GM06990 (cell line): ENCODE measurements around the gene RFX4.

Experiments
- DNase-seq: peaks from one replicate; pipeline ENCODE4 v3.0.0-alpha.2; 2011; ENCODE audit not compliant: insufficient read length; ENCODE audit errors: extremely low read depth
- H3K27me3 ChIP-seq: replicated peaks from 2 replicates; pipeline ENCODE4 v1.6.0; 2011; ENCODE audit warnings: low read length; ENCODE audit not compliant: control insufficient read depth, insufficient read depth
- H3K36me3 ChIP-seq: 2 replicates; pipeline ENCODE4 v1.5.1; 2011; ENCODE audit warnings: low read length; ENCODE audit not compliant: control insufficient read depth, insufficient read depth
- H3K4me3 ChIP-seq: replicated peaks from 2 replicates; pipeline ENCODE4 v1.5.1; 2011; ENCODE audit warnings: low read depth, mild to moderate bottlenecking, control low read depth, low read length
- CTCF ChIP-seq: IDR thresholded peaks from 2 replicates; pipeline ENCODE4 v1.5.1; 2011; ENCODE audit warnings: low read length, control low read depth, mild to moderate bottlenecking, inconsistent platforms; ENCODE audit not compliant: insufficient read depth, poor library complexity, severe bottlenecking

RFX4 gene

GRCh38 chr12:106645074-106645421 lies 62.2 kb downstream of the RFX4 start:
- no peak for DNase-seq
- Histone ChIP-seq H3K4me3 (no peak overlapping the region), H3K27me3 (no peaks in the 10 kb centered on the region), H3K36me3 (no peaks in the 10 kb centered on the region)
- no peak for TF ChIP-seq CTCF

GRCh38 chr12:106645465-106646330 lies 62.9 kb downstream of the RFX4 start:
- H3K4me3 ChIP-seq = no peak overlapping the region
- no peak for TF ChIP-seq CTCF
- DNase-seq = no peak

GRCh38 chr12:106646472-106646871 lies 63.7 kb downstream of the RFX4 start:
- DNase-seq = no peak
- Histone ChIP-seq H3K27me3 (no peaks in the 10 kb centered on the region), H3K36me3 (no peaks in the 10 kb centered on the region), H3K4me3 (no peak overlapping the region)
- TF ChIP-seq CTCF = no peak

More at GRCh38 chr12:106645465-106646330, 62.9 kb downstream of the RFX4 start:
- H3K27me3 ChIP-seq = no peaks in the 10 kb centered on the region
- no peaks in the 10 kb centered on the region for H3K36me3 ChIP-seq

- Histone ChIP-seq H3K27me3 (no peaks in the 10 kb centered on the region), H3K4me3 (no peak overlapping the region), H3K36me3 (no peaks in the 10 kb centered on the region)
- no peak for TF ChIP-seq CTCF
- no peak for DNase-seq
These were observed 65.2 kb downstream of the RFX4 start for GRCh38 chr12:106647793-106648514.

GRCh38 chr12:106648736-106649135 lies 65.9 kb downstream of the RFX4 start:
- no peak for DNase-seq
- H3K4me3 ChIP-seq = no peak overlapping the region
- TF ChIP-seq CTCF = no peak
- no peaks in the 10 kb centered on the region for H3K36me3 ChIP-seq
- H3K27me3 ChIP-seq = no peaks in the 10 kb centered on the region
